SIG-M5 treated with dmso at 0.1 percent for 504 hours (cell line): ENCODE results near the gene GGT5.

Experiments
- DNase-seq: peaks from one replicate; lab custom pipeline; 2025; ENCODE audit not compliant: unreplicated experiment; lab: John Stamatoyannopoulos, UW

GGT5 gene

DNA sequence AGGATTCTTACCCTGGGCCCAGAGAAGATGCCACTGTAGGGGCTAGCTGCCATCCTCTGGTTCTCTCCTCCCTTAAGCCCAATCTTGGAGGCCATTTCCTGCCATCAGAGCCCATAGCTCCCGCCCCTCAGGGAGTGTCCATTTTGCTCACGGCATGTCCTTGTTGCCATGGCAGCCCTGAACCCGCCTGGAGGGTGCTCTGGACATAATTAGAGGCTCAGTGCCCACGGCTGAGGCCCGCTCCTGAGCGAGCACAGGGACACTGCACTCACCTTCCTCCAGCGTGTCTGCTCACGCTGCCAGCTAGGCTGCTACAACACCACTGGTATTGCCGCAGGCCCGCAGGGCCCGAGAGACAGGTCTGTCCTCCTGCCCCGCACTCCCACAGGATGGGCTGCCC, 74.7 kb downstream of the GGT5 start:
- DNase-seq: no peak
